ENCODE results near the gene GSS. TPM values are rescaled to one million over a fixed set of nuclear protein-coding genes. Genes with fewer than 3 reads are reported as not detected.

Gene GSS
- total and polyA plus RNA-seq, 11 donors, result 17.8 to 38.7 (median 27.6) TPM

DNA sequence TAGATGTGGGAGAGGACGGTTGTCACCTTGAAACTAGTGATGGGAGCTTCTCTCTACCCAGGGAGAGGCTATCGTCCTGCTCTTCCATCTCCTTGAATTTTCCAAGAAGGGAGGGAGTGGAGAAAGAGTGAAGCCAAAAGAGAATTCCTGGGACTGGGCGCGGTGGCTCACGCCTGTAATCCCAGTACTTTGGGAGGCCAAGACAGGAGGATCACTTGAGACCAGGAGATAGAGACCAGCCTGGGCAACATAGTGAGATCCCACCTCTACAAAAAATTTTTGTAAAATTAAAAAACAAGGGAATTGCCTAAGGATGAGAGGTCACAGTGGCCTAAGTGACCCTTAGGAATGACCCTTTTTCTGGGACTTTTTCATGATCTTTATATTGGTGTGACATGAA is 8.9 kb upstream of the GSS start:
- Histone ChIP-seq H3K27ac (no peak overlapping the region), H3K27me3 (no peaks in the 10 kb centered on the region), H3K4me1 (peaks cover 0 to 22% (median 5%) of the 10 kb centered on the region in 12 donors), H3K4me3 (no peak overlapping the region), H3K9me3 (no peaks in the 10 kb centered on the region), H3K36me3 (no peaks in the 10 kb centered on the region)
- DNase-seq, result no peak
- TF ChIP-seq, protein P1, sequence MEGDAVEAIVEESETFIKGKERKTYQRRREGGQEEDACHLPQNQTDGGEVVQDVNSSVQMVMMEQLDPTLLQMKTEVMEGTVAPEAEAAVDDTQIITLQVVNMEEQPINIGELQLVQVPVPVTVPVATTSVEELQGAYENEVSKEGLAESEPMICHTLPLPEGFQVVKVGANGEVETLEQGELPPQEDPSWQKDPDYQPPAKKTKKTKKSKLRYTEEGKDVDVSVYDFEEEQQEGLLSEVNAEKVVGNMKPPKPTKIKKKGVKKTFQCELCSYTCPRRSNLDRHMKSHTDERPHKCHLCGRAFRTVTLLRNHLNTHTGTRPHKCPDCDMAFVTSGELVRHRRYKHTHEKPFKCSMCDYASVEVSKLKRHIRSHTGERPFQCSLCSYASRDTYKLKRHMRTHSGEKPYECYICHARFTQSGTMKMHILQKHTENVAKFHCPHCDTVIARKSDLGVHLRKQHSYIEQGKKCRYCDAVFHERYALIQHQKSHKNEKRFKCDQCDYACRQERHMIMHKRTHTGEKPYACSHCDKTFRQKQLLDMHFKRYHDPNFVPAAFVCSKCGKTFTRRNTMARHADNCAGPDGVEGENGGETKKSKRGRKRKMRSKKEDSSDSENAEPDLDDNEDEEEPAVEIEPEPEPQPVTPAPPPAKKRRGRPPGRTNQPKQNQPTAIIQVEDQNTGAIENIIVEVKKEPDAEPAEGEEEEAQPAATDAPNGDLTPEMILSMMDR (IDR thresholded peaks at IDR 0.05), result no peak
- no peak for TF ChIP-seq POLR2A (IDR thresholded peaks at IDR 0.05)
- intact Hi-C loops (cut with DNase I), result no loop called here
- WGBS, 4 donors, result 88 to 92% (median 90%) methylated on average over 5 of the region's 5 CpGs
- ATAC-seq, result no peak

DNA sequence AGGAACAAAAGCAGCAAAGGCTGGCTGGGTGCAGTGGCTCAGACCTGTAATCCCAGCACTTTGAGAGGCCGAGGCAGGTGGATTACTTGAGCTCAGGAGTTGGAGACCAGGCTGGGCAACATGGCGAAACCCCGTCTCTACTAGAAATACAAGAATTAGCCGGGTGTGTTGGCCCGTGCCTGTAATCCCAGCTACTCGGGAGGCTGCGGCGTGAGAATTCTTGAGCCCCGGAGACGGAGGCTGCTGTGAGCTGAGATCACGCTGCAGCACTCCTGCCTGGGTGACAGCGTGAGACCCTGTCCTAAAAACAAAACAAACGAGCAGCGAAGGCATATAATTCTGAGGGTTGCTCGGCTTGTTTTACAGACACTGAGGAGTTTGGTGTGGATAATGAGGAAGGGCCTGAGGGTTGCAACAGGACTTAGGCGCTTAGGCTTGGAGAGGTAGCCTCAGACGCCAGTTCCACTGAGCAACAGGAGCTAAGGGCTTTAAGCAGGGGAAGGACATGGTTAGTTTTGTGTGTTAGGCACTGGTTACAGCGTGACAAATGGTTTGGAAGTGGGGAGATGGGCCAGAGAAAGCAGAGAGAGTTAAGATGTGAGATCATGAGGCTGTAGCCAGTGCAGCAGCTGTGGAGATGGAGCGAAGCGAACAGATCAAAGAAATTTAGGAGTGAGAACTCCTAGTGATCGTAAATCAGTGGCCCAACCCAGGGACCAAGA is 1.3 kb upstream of the GSS start:
- intact Hi-C loops (cut with DNase I), result loop anchor here in 3 of 10 donors (1.0 to 10.0 kb wide), 2 partner anchors 83 to 138 kb away; partner anchors contain the start of gene TRPC4AP (in 1 of the 3)
- no peaks in the 10 kb centered on the region for H3K9me3 ChIP-seq
- DNase-seq (no peak), ATAC-seq (no peak)
- H3K36me3 ChIP-seq, result no peaks in the 10 kb centered on the region
- H3K4me3 ChIP-seq, result no peak overlapping the region
- WGBS, 4 donors, result 91 to 94% (median 92%) methylated on average over 21 of the region's 21 CpGs
- no peak for TF ChIP-seq POLR2A (IDR thresholded peaks at IDR 0.05)
- TF ChIP-seq, protein P1 (IDR thresholded peaks at IDR 0.05), result no peak
- peak overlapping the region in 1 of 12 donors; percentile 93 for H3K27ac ChIP-seq
- no peaks in the 10 kb centered on the region for H3K27me3 ChIP-seq
- H3K4me1 ChIP-seq, result peaks cover 0 to 31% (median 19%) of the 10 kb centered on the region in 12 donors

DNA sequence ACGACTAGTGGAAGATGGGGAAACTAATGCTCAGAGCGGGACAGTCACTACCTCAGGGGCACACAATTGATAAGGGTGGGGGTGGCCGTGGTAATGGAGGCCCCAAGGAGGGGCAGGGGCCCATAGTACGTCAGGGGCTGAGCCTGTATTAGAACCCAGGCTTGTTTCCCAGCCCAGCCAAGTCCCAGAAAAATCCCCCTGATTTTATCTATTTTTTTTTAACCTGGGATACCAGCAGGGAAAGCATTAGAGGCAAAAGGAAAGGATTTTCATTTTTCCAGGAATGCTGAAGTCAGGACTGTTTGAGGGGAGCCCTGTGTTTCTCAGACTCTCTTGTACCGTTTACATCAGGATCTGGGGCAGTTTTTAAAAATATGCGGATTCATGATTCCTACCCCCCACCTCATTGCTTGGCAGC is 444 bp upstream of the GSS start:
- Histone ChIP-seq H3K4me1 (peaks cover 0 to 36% (median 22%) of the 10 kb centered on the region in 12 donors), H3K27me3 (no peaks in the 10 kb centered on the region), H3K36me3 (peaks cover 0 to 7% (median 0%) of the 10 kb centered on the region in 9 donors), H3K4me3 (peak overlapping the region; percentile 42 to 85 (median 70)), H3K9me3 (no peaks in the 10 kb centered on the region), H3K27ac (peak overlapping the region; percentile 84 to 96 (median 94))
- ATAC-seq (no peak), DNase-seq (no peak)
- no peak for TF ChIP-seq POLR2A (IDR thresholded peaks at IDR 0.05)
- TF ChIP-seq, protein P1 (IDR thresholded peaks at IDR 0.05), result peak in 3 of 12 donors; percentile 1 to 40 (median 23)
- intact Hi-C loops (cut with DNase I), result loop anchor here in 3 of 10 donors (1.0 to 10.0 kb wide), 2 partner anchors 82 to 139 kb away; partner anchors contain the start of gene TRPC4AP (in 1 of the 3)
- 15 to 23% (median 18%) methylated on average over 6 of the region's 6 CpGs for WGBS, 4 donors

DNA sequence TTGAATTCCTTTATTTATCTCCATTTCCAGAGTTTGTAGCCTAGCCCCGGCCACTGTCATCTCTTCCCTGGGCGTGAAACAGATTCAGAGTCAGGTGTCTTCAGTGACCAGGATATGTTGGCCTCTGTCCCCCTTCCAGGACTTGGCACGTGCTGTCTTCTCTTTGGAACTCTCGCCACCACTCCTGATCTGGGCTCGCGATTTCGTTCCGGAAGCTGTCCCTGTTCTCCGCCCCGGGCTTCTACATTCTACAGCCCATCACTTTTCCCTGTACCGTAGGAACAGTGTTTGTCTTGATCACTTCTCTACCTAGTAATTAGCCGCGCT is 739 bp downstream of the GSS start:
- H3K4me3 ChIP-seq, result peak overlapping the region; percentile 42 to 85 (median 70)
- peak overlapping the region in 11 of 12 donors; percentile 92 to 96 (median 94) for H3K27ac ChIP-seq
- TF ChIP-seq POLR2A (IDR thresholded peaks at IDR 0.05), result no peak
- TF ChIP-seq, protein P1 (IDR thresholded peaks at IDR 0.05), result no peak
- ATAC-seq (peak in 3 of 4 donors; percentile 2 to 22 (median 17)), DNase-seq (peak in 3 of 5 donors; percentile 40 to 52 (median 41))
- no peaks in the 10 kb centered on the region for H3K27me3 ChIP-seq
- WGBS, 4 donors, result 5 to 8% (median 7%) methylated on average over 13 of the region's 13 CpGs
- H3K9me3 ChIP-seq, result no peaks in the 10 kb centered on the region
- peaks cover 0 to 13% (median 0%) of the 10 kb centered on the region in 9 donors for H3K36me3 ChIP-seq
- intact Hi-C loops (cut with DNase I), result loop anchor here in 8 of 10 donors (1.0 to 10.0 kb wide), 6 partner anchors 43 to 140 kb away; partner anchors contain the start of genes ACSS2 (in 1 of the 8) and TRPC4AP (in 1 of the 8)
- peaks cover 0 to 31% (median 20%) of the 10 kb centered on the region in 12 donors for H3K4me1 ChIP-seq

All from heart left ventricle (tissue), 16 donors.